HG03354 (cell line): ENCODE results near the gene C9orf78.
A peak's percentile ranks its signal among the peaks of the same experiment; 100 is the strongest.
"Not testable (repeated sequence)": the region's sequence is repeated elsewhere in the genome, so short reads cannot be mapped to it uniquely, and the experiment has no call there.

ENCODE experiments used
- ATAC-seq: cut with Tn5 transposase; IDR thresholded peaks from one replicate; pipeline ENCODE4 v1.9.1; 2021; ENCODE audit warnings: mild to moderate bottlenecking; ENCODE audit not compliant: unreplicated experiment, poor library complexity, severe bottlenecking

The C9orf78 gene

GRCh38 chr9:129815278-129815677 lies 19.8 kb downstream of the C9orf78 start:
- no peak for ATAC-seq

GRCh38 chr9:129814432-129815223 lies 20.4 kb downstream of the C9orf78 start:
- ATAC-seq, result no peak

GRCh38 chr9:129813661-129814060 lies 21.4 kb downstream of the C9orf78 start:
- ATAC-seq, result no peak

- ATAC-seq, result no peak
These were observed 22.7 kb downstream of the C9orf78 start for GRCh38 chr9:129812385-129812784.

GRCh38 chr9:129811967-129812363 lies 23.1 kb downstream of the C9orf78 start:
- no peak for ATAC-seq

- ATAC-seq, result no peak
These were observed 24.3 kb downstream of the C9orf78 start for GRCh38 chr9:129810788-129811187.

- ATAC-seq, result no peak
These were observed 25.0 kb downstream of the C9orf78 start for GRCh38 chr9:129810116-129810515.

- ATAC-seq, result no peak
These were observed 25.7 kb downstream of the C9orf78 start for GRCh38 chr9:129809346-129809745.

GRCh38 chr9:129806061-129806460 lies 29.0 kb downstream of the C9orf78 start:
- ATAC-seq, result no peak

GRCh38 chr9:129803676-129804060 lies 31.4 kb downstream of the C9orf78 start:
- peak; percentile 8 for ATAC-seq

GRCh38 chr9:129802833-129803675 lies 32.0 kb downstream of the C9orf78 start, which contains the start of gene TOR1B:
Gene TOR1B (plus strand): TSS chr9:129803184. CDS start chr9:129803213, 29 bp downstream.
- peak; percentile 97 for ATAC-seq

GRCh38 chr9:129801504-129801903 lies 33.6 kb downstream of the C9orf78 start:
- no peak for ATAC-seq

- no peak for ATAC-seq
These were observed 36.1 kb downstream of the C9orf78 start for GRCh38 chr9:129798973-129799372.

- not testable (repeated sequence) for ATAC-seq
These were observed 39.0 kb downstream of the C9orf78 start for GRCh38 chr9:129796029-129796428.

GRCh38 chr9:129794549-129794948 lies 40.5 kb downstream of the C9orf78 start:
- no peak for ATAC-seq

GRCh38 chr9:129786481-129786880 lies 48.6 kb downstream of the C9orf78 start:
- no peak for ATAC-seq

GRCh38 chr9:129785866-129786265 lies 49.2 kb downstream of the C9orf78 start:
- ATAC-seq, result no peak

GRCh38 chr9:129784970-129785369 lies 50.1 kb downstream of the C9orf78 start:
- not testable (repeated sequence) for ATAC-seq

GRCh38 chr9:129783516-129784361 lies 51.3 kb downstream of the C9orf78 start:
- no peak for ATAC-seq

- ATAC-seq, result no peak
These were observed 53.1 kb downstream of the C9orf78 start for GRCh38 chr9:129781981-129782380.
